COLO668 (cell line): ENCODE data around the gene EDN2.

ENCODE experiments used
- DNase-seq: peaks from one replicate; lab custom pipeline; 2025; ENCODE audit not compliant: unreplicated experiment; lab: John Stamatoyannopoulos, UW

The EDN2 gene

DNA sequence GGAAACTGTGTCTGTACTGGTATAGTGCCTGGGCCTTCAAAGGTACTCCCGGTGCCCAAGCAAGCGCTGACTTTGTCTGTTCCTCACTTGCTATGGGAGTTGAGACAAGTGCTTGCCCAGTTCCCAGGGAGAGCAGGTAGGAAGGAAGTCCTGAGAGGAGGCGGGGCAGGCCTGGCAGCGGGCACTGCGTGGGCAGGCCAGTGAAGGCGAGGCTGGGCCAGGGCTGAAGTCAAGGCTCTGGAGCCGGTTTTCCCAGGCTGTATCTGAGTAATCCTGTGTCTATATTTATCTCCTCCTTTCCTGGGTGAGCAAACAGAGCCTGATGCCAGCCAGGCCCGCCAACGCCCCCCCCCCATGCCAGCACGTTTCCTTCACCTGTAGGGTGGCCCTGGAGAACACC lies 15.9 kb upstream of the EDN2 start:
- peak; percentile 38 for DNase-seq

DNA sequence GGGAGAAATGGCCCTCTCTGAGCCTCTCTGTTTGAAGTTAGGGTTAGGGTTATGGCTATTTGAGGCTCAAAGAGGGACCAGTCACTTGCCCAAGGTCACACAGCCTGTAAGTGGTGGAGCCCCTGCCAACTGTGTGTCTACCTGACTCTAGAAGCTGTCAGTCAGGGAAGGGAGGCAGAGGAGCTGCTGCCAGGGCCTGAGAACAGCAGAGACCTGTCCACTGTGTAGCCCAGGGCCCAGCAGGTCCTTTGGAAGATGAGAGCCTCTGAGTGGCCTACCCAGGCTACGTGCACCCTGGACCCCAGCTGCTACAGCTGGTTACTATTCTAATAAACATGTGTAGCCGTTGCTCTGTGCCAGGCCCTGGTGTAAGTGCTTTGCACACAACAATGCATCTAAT lies 15.1 kb upstream of the EDN2 start:
- DNase-seq = no peak

DNA sequence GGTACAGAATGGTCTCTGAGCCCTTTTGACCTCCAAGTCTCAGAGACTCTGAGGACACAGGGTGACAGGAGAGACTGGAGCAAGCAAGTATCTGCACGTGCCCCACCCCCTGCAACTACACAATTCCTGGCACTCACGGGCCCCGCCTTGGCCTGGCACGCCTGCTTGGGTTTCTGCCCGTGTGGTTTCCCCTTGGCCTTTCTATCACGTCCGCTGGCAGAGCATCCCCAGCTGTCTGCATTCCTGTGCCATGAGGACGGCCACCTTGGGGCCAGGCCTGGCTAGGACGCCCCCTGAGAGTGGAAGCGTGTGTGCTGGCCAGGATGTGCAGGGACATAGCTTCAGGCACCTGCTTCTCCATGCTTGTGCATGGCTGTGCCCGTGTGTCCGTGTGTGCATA lies 14.3 kb upstream of the EDN2 start:
- DNase-seq = no peak

DNA sequence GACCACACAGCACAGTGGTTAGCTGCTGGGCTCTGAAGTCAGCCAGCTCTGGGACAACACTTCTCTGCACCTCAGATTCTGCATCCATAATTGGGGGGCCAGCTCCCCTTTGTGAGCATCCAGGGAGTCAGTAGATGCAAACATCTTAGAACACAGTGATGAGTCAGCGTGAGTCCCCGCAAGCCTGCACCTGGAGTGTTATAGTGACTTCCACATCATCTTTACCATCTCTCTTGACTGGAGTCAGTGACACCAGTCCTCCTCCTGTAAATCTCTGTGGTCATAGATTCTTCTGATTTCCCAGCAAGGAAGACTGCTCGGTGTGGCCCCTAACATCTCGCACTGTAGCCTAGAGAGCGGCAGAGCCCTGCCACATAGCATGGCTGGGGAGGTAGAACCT lies 13.9 kb upstream of the EDN2 start:
- DNase-seq = no peak

DNA sequence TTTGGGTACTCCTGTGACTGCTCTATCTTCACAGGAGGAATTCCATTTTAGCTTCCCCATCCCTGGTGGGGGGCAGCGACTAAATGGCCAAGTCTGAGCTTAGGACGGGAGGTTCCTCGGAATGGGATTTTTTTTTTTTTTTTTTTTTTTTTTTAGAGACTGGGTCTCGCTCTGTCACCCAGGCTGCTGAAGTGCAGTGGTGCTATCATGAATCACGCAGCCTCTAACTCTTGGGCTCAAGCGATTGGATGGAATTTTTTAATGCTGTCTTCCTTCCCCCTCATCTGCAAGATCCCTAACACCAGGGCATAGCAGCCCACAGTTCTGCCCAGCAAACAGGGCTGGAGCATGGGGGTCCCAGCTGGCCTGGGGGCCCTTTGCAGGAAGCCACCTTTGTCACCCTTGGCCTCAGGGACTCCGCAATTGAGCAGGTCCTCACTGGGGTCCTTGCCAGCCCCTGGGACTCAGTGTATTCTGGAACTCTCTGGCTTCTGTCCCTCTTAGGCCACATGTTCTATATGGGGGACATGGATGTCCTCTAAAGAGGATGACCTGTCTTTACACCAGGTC lies 13.1 kb upstream of the EDN2 start:
- DNase-seq = no peak

DNA sequence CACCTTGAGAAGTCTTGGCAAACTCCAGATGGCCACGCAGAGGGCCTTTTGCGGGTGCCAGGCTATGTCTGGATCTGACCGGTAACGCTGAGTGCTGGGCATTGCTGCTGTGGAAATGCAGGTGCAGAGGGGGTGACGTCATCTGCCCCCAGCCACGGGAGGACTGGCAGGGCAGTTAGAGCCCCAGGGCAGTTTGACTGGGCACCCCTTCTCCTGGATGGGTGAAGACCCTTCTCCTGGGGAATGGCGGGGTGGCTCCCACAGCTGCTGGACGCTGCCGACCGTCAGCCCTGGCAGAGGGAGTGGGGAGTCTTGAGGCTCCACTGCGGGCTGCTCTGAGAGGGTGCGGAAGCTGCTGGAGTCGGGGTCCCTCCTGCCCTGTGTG lies 12.6 kb upstream of the EDN2 start:
- DNase-seq = peak; percentile 87

GRCh38 chr1:41496080-41497055 lies 11.9 kb upstream of the EDN2 start:
- DNase-seq = peak; percentile 91

DNA sequence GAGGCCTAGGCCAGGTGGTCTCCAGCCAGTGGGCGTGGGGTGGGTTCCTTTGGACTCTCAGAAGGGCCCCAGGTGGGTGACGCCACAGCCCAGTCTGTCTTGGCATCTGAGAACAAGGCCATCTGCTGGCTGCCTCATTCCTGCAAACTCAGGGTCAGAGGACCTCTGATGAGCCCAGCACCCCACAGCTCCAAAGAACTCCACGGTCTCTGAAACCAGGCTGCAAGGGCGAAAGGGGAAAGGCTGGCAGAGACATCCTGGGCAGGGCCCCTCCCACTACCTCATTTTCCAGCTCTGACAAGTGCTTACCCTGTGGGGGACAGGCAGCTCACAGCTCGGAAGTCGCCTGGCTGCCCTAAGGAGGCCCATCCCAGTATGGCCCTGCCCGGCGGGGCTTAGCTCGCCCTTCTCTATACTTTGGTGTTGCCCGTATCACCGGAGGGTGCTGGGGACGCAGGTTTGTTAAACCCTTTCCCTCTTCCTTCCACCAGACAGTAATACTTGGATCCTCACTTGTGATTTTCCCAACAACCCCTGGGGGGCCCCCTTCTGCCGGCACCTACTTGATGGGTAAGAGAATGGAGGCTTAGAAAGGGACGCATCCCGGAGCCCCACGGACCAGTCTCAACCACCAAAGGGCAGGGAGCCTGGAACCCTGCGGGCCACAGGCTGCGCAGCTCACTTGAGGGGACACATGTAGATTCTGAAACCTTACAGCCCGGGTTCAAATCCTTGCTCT lies 10.9 kb upstream of the EDN2 start:
- DNase-seq = peak; percentile 59

GRCh38 chr1:41494351-41495209 lies 10.1 kb upstream of the EDN2 start:
- no peak for DNase-seq

DNA sequence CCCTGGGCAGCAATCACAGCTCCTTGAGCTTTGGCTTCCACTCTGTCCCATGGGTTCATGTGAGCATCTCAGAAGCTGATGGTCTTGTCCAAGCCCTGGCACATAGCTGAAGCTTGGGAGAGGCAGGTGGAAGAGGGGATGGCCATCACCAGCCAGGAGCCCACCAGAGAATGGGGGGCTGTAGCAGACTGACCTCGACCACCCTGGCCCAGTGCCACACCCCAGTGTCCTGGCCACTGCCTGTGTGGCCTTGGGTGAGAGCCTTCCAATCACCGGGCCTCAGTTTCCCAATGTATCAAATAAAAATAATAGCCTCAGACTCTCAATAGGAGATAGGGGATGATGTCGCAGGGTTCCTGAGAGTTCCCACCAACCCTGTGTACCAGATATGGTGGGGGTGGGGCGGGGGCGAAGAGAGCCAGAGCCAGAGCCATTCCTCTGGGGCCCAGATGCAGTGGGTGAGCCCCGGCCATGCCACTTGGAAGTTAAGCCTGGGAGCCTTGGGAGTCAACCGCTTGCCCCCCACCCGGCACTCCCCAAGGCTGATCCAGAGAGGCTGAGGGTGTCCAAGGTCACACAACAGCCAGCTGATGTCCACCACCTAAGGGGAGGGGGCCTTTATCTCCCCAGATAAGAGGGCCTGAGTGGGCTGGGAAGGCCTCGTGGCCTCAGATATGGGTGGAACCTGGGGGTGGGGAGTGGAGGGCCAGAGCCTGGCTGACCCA lies 9.3 kb upstream of the EDN2 start:
- DNase-seq = no peak

- no peak for DNase-seq
Measured at GRCh38 chr1:41493117-41493536, 8.6 kb upstream of the EDN2 start.

DNA sequence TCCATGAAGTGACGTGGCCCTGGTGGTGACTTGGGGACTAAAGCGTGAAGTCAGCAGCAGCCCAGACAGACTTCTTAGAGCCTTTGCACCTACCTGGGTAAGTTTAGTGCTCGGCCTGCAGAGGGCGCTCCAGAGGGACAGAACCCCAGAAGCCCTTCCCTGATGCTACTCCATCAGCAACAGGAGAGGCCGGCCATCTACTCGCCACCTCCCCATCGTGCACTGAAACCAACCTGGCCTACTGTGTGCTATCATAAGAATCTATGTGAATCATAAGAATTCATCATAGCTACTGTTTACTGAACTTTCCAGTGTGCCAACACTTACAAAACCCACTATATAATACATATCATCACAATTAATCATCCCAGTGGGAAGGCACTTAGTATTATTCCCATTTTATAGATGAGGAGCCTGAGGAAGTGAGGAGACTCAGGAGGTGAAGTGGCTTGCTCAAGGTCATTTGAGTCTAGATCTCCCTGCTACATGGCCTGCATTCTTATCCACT lies 7.9 kb upstream of the EDN2 start:
- DNase-seq = peak; percentile 77

DNA sequence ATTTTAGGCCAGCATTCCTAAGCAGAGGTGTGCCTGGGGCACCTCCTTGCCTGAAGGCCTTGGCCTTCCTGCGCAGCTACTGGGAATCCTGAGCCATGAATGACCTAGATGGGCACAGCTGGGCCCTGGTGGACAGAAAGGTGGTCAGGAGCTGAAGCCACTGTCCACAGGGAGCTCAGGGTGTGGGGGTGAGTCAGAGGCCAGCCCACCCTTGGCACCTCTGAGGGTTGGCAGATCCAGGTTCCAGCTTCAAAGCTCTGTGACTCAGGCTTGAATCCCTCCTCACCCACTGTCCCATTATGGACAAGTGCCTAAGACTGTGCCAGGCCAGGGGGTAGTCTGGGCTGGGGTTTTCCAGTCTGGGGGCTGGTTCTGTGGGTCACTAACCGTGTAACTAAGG lies 6.4 kb upstream of the EDN2 start:
- DNase-seq = no peak

DNA sequence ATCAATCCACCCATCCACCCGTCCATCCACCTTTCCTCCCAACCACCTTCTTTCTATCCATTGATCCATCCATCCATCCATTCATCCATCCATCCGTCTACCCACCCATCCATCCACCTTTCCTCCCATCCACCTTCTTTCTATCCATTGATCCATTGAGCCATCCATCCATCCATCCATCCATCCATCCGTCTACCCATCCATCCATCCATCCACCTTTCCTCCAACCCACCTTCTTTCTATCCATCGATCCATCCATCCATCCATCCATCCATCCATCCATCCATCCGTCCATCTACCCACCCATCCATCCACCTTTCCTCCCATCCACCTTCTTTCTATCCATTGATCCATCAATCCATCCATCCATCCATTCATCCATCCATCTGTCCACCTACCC lies 5.1 kb upstream of the EDN2 start:
- no peak for DNase-seq

GRCh38 chr1:41488040-41488951 lies 3.8 kb upstream of the EDN2 start:
- DNase-seq = peak; percentile 31

DNA sequence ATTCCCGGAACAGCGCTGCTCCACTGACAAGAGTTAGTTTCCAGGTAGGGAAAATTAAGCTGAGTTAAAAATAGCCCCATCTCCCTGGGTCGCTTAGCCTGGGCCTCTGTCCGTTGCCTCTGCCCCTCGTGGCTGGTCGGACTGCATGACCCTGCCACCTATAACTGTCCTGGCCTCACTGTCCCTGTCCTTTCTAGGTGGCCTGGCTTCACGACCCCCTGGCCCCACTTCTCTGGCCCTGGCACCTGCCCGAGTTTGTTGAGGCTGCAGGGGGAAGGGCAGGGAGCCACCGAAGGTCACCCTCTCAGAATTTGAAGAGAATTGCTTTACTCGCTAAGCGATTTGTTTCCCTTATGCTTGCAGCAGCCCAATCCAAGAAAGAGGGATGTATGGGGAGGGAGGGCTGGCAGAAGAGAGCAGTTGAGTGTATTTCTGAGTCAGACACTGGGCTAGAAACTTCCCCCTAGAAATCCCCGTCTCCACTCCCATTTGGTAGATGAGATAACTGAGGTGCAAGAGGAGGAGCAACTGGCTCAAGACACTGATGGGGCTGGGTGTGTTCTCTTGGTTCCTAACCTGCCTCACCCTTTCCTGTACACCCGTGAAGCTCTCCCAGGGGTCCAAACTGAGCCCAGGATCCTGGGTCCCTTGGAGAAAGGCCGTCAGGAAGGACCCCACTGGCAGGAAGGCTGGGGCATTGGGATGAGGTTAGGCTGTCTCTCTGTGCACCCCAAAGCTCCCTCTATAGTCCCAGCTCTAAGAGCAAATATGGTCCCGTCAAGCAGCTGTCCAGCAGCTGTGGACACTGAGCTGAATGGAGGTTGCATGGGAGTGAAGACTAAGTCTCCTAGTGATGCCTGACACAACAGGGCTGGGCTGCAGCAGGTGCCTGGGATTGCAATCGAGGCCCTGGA lies 2.9 kb upstream of the EDN2 start:
- DNase-seq = no peak

GRCh38 chr1:41486371-41487125 lies 2.1 kb upstream of the EDN2 start:
- no peak for DNase-seq
